Gastroesophageal sphincter (tissue), 3 donors: ENCODE measurements around the gene HLCS.

Source experiments
- EP300 ChIP-seq: sonication (generic); formaldehyde crosslinking; IDR thresholded peaks from one replicate; pipeline ENCODE4 v1.6.1; 2017; ENCODE audit warnings: antibody characterized with exemption, mild to moderate bottlenecking
- TF ChIP-seq, protein P1 (sequence below), 4 experiments: fragments of 200-600 bp in 2 of 4; fragments of 450-650 bp in 2 of 4; sonication (generic) in 1 of 4; IDR thresholded peaks; one replicate each; pipeline ENCODE4 v1.5.1; 2017 to 2019; ENCODE audit warnings: antibody characterized with exemption in 4 of 4, mild to moderate bottlenecking in 2 of 4, moderate library complexity in 2 of 4

- TF ChIP-seq, protein P1, sequence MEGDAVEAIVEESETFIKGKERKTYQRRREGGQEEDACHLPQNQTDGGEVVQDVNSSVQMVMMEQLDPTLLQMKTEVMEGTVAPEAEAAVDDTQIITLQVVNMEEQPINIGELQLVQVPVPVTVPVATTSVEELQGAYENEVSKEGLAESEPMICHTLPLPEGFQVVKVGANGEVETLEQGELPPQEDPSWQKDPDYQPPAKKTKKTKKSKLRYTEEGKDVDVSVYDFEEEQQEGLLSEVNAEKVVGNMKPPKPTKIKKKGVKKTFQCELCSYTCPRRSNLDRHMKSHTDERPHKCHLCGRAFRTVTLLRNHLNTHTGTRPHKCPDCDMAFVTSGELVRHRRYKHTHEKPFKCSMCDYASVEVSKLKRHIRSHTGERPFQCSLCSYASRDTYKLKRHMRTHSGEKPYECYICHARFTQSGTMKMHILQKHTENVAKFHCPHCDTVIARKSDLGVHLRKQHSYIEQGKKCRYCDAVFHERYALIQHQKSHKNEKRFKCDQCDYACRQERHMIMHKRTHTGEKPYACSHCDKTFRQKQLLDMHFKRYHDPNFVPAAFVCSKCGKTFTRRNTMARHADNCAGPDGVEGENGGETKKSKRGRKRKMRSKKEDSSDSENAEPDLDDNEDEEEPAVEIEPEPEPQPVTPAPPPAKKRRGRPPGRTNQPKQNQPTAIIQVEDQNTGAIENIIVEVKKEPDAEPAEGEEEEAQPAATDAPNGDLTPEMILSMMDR (IDR thresholded peaks at IDR 0.05): no peak
- TF ChIP-seq EP300: no peak
These were observed 148.6 kb downstream of the HLCS start for GRCh38 chr21:36817732-36818450.
